Mesenchymal stem cell (in vitro differentiated cells and primary cell): Measurements from ENCODE around the gene C1QTNF1.

Experiments
- DNase-seq: peaks from one replicate; pipeline ENCODE4 v3.0.0-alpha.2; 2013
- H2AFZ ChIP-seq: one replicate; pipeline ENCODE4 v1.6.1; 2013; ENCODE audit warnings: low read depth, mild to moderate bottlenecking, control low read depth, inconsistent platforms, low read length, moderate library complexity
- H2AK5ac ChIP-seq: 2 replicates; pipeline ENCODE4 v1.6.1; 2013; ENCODE audit warnings: low read length, moderate library complexity, mild to moderate bottlenecking, inconsistent platforms; ENCODE audit not compliant: severe bottlenecking
- H2BK120ac ChIP-seq: one replicate; pipeline ENCODE4 v1.6.1; 2013; ENCODE audit warnings: low read depth, mild to moderate bottlenecking, inconsistent platforms, low read length, moderate library complexity
- H2BK12ac ChIP-seq, 2 experiments: one replicate each; pipeline ENCODE4 v1.6.1; 2013; ENCODE audit warnings: inconsistent platforms in 2 of 2, low read length in 2 of 2, mild to moderate bottlenecking in 2 of 2, moderate library complexity in 2 of 2, control low read depth in 1 of 2
- H2BK15ac ChIP-seq: one replicate; pipeline ENCODE4 v1.6.1; 2013; ENCODE audit warnings: mild to moderate bottlenecking, low read depth, inconsistent platforms; ENCODE audit not compliant: poor library complexity, severe bottlenecking
- H2BK5ac ChIP-seq: 2 replicates; pipeline ENCODE4 v1.6.1; 2013; ENCODE audit warnings: low read depth, mild to moderate bottlenecking, low read length, control low read depth, inconsistent platforms; ENCODE audit not compliant: poor library complexity, severe bottlenecking
- H3K14ac ChIP-seq, 2 experiments: one replicate each; pipeline ENCODE4 v1.6.1; 2013; ENCODE audit warnings: inconsistent platforms in 2 of 2, low read length in 2 of 2, control low read depth in 1 of 2, mild to moderate bottlenecking in 1 of 2, moderate library complexity in 1 of 2
- H3K18ac ChIP-seq, 2 experiments: one replicate each; pipeline ENCODE4 v1.6.1; 2013; ENCODE audit warnings: inconsistent platforms in 2 of 2, low read length in 2 of 2, control low read depth in 1 of 2, low read depth in 1 of 2, mild to moderate bottlenecking in 1 of 2
- H3K23ac ChIP-seq, 2 experiments: one replicate each; pipeline ENCODE4 v1.6.1; 2013; ENCODE audit warnings: inconsistent platforms in 2 of 2, low read length in 2 of 2, mild to moderate bottlenecking in 2 of 2, moderate library complexity in 2 of 2, control low read depth in 1 of 2
- H3K27ac ChIP-seq: 2 replicates; pipeline ENCODE4 v1.5.1; 2013; ENCODE audit warnings: mild to moderate bottlenecking, moderate library complexity, low read length, control low read depth, inconsistent platforms; ENCODE audit not compliant: poor library complexity, severe bottlenecking
- H3K27me3 ChIP-seq, 2 experiments: 2 replicates each; pipeline versions ENCODE4 v1.6.1 to v1.7.0; 2013; ENCODE audit warnings: low read length in 2 of 2, mild to moderate bottlenecking in 2 of 2, moderate library complexity in 2 of 2, control low read depth in 1 of 2, inconsistent platforms in 1 of 2; ENCODE audit not compliant: control insufficient read depth in 1 of 2, insufficient read depth in 1 of 2
- H3K36me3 ChIP-seq, 2 experiments: 2 replicates each; pipeline versions ENCODE4 v1.6.1 to v1.7.0; 2013; ENCODE audit warnings: low read length in 2 of 2, control low read depth in 1 of 2, inconsistent platforms in 1 of 2, low read depth in 1 of 2, mild to moderate bottlenecking in 1 of 2; ENCODE audit not compliant: insufficient read depth in 2 of 2, control insufficient read depth in 1 of 2
- H3K4ac ChIP-seq, 2 experiments: one replicate each; pipeline ENCODE4 v1.6.1; 2013; ENCODE audit warnings: inconsistent platforms in 2 of 2, low read length in 2 of 2, mild to moderate bottlenecking in 2 of 2, moderate library complexity in 2 of 2, control low read depth in 1 of 2, low read depth in 1 of 2
- H3K4me1 ChIP-seq: 2 replicates; pipeline ENCODE4 v1.6.1; 2013; ENCODE audit warnings: low read depth, low read length, control low read depth; ENCODE audit not compliant: control insufficient read depth, insufficient read depth
- H3K4me2 ChIP-seq: 2 replicates; pipeline ENCODE4 v1.6.1; 2013; ENCODE audit warnings: low read length, mild to moderate bottlenecking, inconsistent platforms; ENCODE audit not compliant: poor library complexity, severe bottlenecking
- H3K4me3 ChIP-seq, 2 experiments: 2 replicates each; pipeline versions ENCODE4 v1.5.1 to v1.7.0; 2013; ENCODE audit warnings: low read length in 2 of 2, mild to moderate bottlenecking in 2 of 2, control low read depth in 1 of 2, low read depth in 1 of 2; ENCODE audit not compliant: insufficient read depth in 1 of 2
- H3K79me1 ChIP-seq: replicated peaks from 2 replicates; pipeline ENCODE4 v1.6.1; 2013; ENCODE audit warnings: mild to moderate bottlenecking, control low read depth, low read length, inconsistent platforms; ENCODE audit not compliant: poor library complexity, severe bottlenecking
- H3K9ac ChIP-seq: 2 replicates; pipeline ENCODE4 v1.7.0; 2013; ENCODE audit warnings: mild to moderate bottlenecking, low read length, moderate library complexity
- H3K9me3 ChIP-seq: 2 replicates; pipeline ENCODE4 v1.7.0; 2013; ENCODE audit warnings: mild to moderate bottlenecking, low read length; ENCODE audit not compliant: control insufficient read depth
- H4K8ac ChIP-seq: one replicate; pipeline ENCODE4 v1.6.1; 2013; ENCODE audit warnings: inconsistent platforms, mild to moderate bottlenecking, low read length, moderate library complexity
- H4K91ac ChIP-seq: one replicate; pipeline ENCODE4 v1.6.1; 2013; ENCODE audit warnings: mild to moderate bottlenecking, low read length, inconsistent platforms
- WGBS: methylation state at CpG from one replicate; pipeline ENCODE4 v1.1.7; 2013; ENCODE audit warnings: mixed read lengths; 5-methylcytosine and 5-hydroxymethylcytosine counted together

The C1QTNF1 gene

DNA sequence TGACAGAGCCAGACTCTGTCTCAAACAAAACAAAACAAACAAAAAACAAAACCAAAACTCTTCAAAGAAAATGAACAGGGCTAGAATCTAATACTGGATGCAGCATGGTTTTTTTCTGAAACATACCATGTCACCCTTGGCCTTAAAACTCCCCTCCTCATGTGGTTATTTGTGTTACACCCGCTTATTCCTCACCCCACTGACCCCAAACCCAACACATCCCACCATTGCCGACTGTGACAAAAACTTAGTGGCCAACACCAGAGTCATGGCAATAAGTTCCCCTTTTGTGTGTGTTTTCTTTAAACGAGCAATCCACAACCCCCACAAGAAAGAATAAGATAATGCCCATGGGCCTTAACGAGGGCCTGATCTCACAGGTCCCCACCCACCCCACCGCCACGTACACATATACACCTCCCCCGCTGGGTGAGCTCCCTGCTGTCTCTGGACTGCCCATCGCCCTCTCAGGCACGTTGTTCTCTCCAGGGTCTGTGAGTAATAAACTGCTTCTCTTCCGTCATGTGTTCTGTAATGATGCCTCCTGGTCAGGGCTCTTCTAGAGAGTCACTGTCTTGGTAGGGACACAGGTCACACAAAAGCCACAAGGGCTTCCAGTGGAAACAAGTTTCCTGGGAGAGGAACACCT, 33.9 kb downstream of the C1QTNF1 start:
- no peak overlapping the region for H2BK15ac ChIP-seq
- no peak overlapping the region for H2BK120ac ChIP-seq
- H4K8ac ChIP-seq, result no peak overlapping the region
- H3K18ac ChIP-seq, result no peak overlapping the region
- no peak overlapping the region for H4K91ac ChIP-seq
- no peak overlapping the region for H3K9ac ChIP-seq
- no peak overlapping the region for H2BK12ac ChIP-seq
- no peak overlapping the region for H3K4me3 ChIP-seq
- H3K4ac ChIP-seq, result no peak overlapping the region
- no peak overlapping the region for H3K27ac ChIP-seq
- no peak overlapping the region for H3K23ac ChIP-seq
- H3K4me2 ChIP-seq, result no peak overlapping the region
- no peak overlapping the region for H2AFZ ChIP-seq
- no peak overlapping the region for H2AK5ac ChIP-seq
- DNase-seq, result no peak
- no peak overlapping the region for H3K14ac ChIP-seq
- peaks cover 4% of the 10 kb centered on the region for H3K4me1 ChIP-seq
- H2BK5ac ChIP-seq, result no peak overlapping the region
- H3K36me3 ChIP-seq, result no peaks in the 10 kb centered on the region
- H3K79me1 ChIP-seq, result no peaks in the 10 kb centered on the region
- no peaks in the 10 kb centered on the region for H3K27me3 ChIP-seq
- WGBS, result 74% methylated on average over 10 of the region's 10 CpGs
- H3K9me3 ChIP-seq, result no peaks in the 10 kb centered on the region

DNA sequence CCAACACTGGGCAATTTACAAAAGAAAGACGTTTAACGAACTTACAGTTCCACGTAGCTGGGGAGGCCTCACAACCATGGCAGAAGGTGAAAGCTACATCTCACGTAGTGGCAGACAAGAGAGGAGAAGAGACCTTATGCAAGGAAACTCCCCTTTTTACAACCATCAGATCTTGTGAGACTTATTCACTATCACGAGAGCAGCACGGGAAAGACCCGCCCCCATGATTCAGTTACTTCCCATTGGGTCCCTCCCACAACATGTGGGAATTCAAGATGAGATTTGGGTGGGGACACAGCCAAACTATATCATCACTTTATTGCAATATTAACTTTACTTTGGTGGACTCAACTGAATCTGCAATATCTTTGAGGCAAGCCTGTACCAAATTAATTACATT, 38.7 kb downstream of the C1QTNF1 start:
- no peak overlapping the region for H3K4me2 ChIP-seq
- no peak overlapping the region for H3K18ac ChIP-seq
- no peaks in the 10 kb centered on the region for H3K27me3 ChIP-seq
- H3K23ac ChIP-seq, result no peak overlapping the region
- H3K4ac ChIP-seq, result no peak overlapping the region
- H4K8ac ChIP-seq, result no peak overlapping the region
- no peaks in the 10 kb centered on the region for H3K79me1 ChIP-seq
- no peak for DNase-seq
- H2BK120ac ChIP-seq, result no peak overlapping the region
- H3K36me3 ChIP-seq, result no peaks in the 10 kb centered on the region
- H2AK5ac ChIP-seq, result no peak overlapping the region
- no peaks in the 10 kb centered on the region for H3K9me3 ChIP-seq
- no peak overlapping the region for H3K14ac ChIP-seq
- H2BK5ac ChIP-seq, result no peak overlapping the region
- H4K91ac ChIP-seq, result no peak overlapping the region
- no peak overlapping the region for H3K9ac ChIP-seq
- no peak overlapping the region for H2BK15ac ChIP-seq
- H2AFZ ChIP-seq, result no peak overlapping the region
- 82% methylated on average over 7 of the region's 7 CpGs for WGBS
- H3K4me3 ChIP-seq, result no peak overlapping the region
- no peak overlapping the region for H2BK12ac ChIP-seq
- H3K4me1 ChIP-seq, result no peaks in the 10 kb centered on the region
- H3K27ac ChIP-seq, result no peak overlapping the region

DNA sequence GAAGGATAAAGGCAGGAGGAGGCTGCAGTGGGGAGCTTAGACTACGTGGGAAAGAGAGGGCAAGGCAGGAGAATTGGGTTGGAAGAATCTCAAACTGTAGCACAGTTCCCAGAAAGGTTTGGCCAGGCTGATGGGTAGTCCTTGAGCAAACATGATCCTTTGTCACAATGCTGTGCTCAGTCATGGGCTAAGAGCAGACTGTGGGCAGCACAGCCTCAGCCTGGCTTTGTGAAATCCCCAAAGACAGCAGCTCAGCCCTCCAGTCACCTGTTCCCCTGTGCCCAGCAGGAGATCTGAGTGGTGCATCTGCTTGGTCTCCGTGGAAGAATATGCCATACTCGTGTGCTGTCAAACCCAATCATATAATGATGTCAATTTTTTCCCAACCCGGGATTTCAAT, 40.1 kb downstream of the C1QTNF1 start:
- Histone ChIP-seq H2BK120ac (no peak overlapping the region), H3K4me3 (no peak overlapping the region), H3K79me1 (no peaks in the 10 kb centered on the region), H3K14ac (no peak overlapping the region), H3K27me3 (no peaks in the 10 kb centered on the region), H2AFZ (no peak overlapping the region), H4K8ac (no peak overlapping the region), H2BK5ac (no peak overlapping the region), H3K23ac (no peak overlapping the region), H3K27ac (no peak overlapping the region), H4K91ac (no peak overlapping the region), H3K36me3 (no peaks in the 10 kb centered on the region), H3K4me1 (no peaks in the 10 kb centered on the region), H2BK12ac (no peak overlapping the region), H3K4ac (no peak overlapping the region), H3K4me2 (no peak overlapping the region), H2BK15ac (no peak overlapping the region), H2AK5ac (no peak overlapping the region), H3K9ac (no peak overlapping the region), H3K9me3 (no peaks in the 10 kb centered on the region), H3K18ac (no peak overlapping the region)
- no peak for DNase-seq
- WGBS, result 62% methylated on average over 4 of the region's 4 CpGs

DNA sequence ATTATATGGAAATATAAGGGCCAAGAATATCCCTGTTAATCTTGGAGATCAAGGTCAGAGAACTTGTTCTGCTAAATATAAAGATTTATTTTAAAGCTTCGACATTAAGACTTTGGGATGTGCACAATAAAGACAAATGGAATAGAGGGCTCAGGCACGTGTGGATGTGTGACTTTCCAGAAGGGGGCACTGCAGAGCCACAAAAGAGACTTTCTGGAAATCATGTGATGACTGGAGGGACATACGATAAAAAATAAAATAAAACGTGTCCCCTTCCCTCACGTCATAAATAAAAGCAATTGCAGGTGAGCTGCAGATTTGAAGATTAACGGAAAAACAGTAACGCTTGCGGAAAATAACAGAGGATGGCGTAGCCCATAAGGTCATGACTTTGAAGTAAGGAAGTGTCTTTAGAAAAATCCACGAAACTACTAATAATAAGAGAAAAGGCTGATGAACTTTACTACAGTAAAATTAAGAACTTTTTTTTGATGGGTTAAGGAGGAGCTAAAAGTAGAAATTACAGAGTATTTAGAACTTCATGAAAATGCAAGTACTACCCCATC, 41.2 kb downstream of the C1QTNF1 start:
- Histone ChIP-seq H2BK15ac (no peak overlapping the region), H3K9ac (peak overlapping the region; percentile 56), H4K91ac (no peak overlapping the region), H3K27ac (no peak overlapping the region), H3K4ac (no peak overlapping the region), H2AFZ (no peak overlapping the region), H3K27me3 (no peaks in the 10 kb centered on the region), H3K23ac (no peak overlapping the region), H3K4me3 (no peak overlapping the region), H3K36me3 (no peaks in the 10 kb centered on the region), H2BK5ac (no peak overlapping the region), H2BK120ac (no peak overlapping the region), H3K18ac (no peak overlapping the region), H2AK5ac (no peak overlapping the region), H3K4me1 (no peaks in the 10 kb centered on the region), H3K9me3 (no peaks in the 10 kb centered on the region), H3K4me2 (no peak overlapping the region), H3K14ac (no peak overlapping the region), H2BK12ac (no peak overlapping the region), H3K79me1 (no peaks in the 10 kb centered on the region), H4K8ac (no peak overlapping the region)
- DNase-seq, result peak; percentile 33
- 76% methylated on average over 7 of the region's 10 CpGs for WGBS
